BE2C (cell line): ENCODE results near the gene COL7A1.

Source experiments
- DNase-seq: peaks from one replicate; pipeline ENCODE4 v3.0.0-alpha.2; 2020
- H3K27me3 ChIP-seq: fragments of 250-450 bp; sonication (Bioruptor Pico); 2 replicates; pipeline ENCODE4 v1.5.1; 2020; ENCODE audit warnings: mild to moderate bottlenecking
- H3K36me3 ChIP-seq: fragments of 250-450 bp; sonication (Bioruptor Pico); 2 replicates; pipeline ENCODE4 v1.5.1; 2020; ENCODE audit warnings: mild to moderate bottlenecking
- H3K4me1 ChIP-seq: fragments of 250-450 bp; sonication (Bioruptor Pico); 2 replicates; pipeline ENCODE4 v1.5.1; 2020
- H3K4me3 ChIP-seq: 2 replicates; pipeline ENCODE4 v1.5.1; 2011; ENCODE audit warnings: low read depth, low read length
- H3K9me3 ChIP-seq: fragments of 250-450 bp; sonication (Bioruptor Pico); 2 replicates; pipeline ENCODE4 v1.5.1; 2020
- TF ChIP-seq, protein P1 (sequence below): IDR thresholded peaks from 2 replicates; pipeline ENCODE4 v1.5.1; 2012; ENCODE audit warnings: mild to moderate bottlenecking, low read depth, low read length

Gene COL7A1

DNA sequence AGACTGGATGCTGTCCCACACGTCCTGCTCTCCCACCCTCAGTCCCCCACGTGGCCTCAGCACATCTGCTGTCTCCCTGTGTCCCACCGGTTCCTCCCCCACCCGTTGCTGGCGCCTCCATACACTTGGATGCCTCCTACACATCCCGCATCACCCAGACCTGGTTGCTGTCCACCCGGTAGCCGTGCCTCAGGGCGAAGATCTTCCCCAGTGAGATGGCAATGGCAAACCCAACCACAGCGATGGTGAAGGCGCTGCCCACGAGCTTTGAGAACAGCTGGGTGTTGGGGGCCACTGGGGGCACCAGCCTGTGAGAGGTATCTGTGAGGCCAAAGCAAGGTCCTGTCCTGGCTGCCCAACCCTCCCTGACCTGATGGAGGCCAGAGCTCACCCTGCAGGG is 35.7 kb upstream of the COL7A1 start:
- no peaks in the 10 kb centered on the region for H3K27me3 ChIP-seq
- H3K36me3 ChIP-seq: no peaks in the 10 kb centered on the region
- H3K4me3 ChIP-seq: no peak overlapping the region
- no peak for DNase-seq
- TF ChIP-seq, protein P1, sequence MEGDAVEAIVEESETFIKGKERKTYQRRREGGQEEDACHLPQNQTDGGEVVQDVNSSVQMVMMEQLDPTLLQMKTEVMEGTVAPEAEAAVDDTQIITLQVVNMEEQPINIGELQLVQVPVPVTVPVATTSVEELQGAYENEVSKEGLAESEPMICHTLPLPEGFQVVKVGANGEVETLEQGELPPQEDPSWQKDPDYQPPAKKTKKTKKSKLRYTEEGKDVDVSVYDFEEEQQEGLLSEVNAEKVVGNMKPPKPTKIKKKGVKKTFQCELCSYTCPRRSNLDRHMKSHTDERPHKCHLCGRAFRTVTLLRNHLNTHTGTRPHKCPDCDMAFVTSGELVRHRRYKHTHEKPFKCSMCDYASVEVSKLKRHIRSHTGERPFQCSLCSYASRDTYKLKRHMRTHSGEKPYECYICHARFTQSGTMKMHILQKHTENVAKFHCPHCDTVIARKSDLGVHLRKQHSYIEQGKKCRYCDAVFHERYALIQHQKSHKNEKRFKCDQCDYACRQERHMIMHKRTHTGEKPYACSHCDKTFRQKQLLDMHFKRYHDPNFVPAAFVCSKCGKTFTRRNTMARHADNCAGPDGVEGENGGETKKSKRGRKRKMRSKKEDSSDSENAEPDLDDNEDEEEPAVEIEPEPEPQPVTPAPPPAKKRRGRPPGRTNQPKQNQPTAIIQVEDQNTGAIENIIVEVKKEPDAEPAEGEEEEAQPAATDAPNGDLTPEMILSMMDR: no peak
- H3K4me1 ChIP-seq: no peaks in the 10 kb centered on the region
- no peaks in the 10 kb centered on the region for H3K9me3 ChIP-seq

DNA sequence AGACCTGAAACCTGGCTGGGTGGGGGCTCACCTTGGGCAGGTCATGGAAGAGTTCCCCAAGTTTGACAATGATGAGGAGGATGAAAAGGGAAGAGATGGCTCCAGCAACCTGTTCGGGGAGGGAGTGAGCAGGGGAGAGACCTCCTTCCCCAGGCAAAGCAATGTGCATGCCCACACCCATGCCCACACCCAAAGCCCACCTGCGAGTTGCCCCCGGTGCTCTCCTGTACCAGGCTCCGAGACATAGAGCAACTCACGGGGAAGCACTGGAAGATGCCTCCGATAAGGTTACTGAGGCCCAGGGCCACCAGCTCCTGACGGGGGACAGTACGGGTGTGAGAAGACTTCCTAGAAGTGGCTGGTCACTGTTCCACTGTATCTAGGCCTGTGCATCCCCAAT is 35.3 kb upstream of the COL7A1 start:
- no peak for DNase-seq
- Histone ChIP-seq H3K36me3 (no peaks in the 10 kb centered on the region), H3K4me3 (no peak overlapping the region), H3K9me3 (no peaks in the 10 kb centered on the region), H3K27me3 (no peaks in the 10 kb centered on the region), H3K4me1 (no peaks in the 10 kb centered on the region)
- TF ChIP-seq, protein P1: no peak

DNA sequence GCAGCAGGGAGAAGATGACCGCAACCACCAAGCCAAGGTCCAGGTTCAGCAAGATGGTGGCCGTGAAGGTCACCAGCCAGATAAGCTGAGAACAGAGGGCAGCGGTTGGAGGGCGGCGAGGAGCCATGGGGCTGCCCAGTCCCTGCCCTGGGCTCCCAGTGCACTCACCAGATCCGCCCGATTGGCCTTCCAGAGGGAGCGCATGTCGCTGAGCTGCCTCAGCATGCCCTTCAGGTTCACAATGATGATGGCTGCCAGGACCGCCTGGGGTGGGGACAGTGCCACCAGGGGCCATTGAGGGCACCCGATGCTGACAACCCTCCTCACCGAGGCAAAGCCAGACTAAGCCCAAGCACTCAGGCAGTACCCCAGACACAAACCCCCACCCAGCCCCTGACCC is 34.8 kb upstream of the COL7A1 start:
- Histone ChIP-seq H3K36me3 (no peaks in the 10 kb centered on the region), H3K4me3 (no peak overlapping the region), H3K27me3 (no peaks in the 10 kb centered on the region), H3K9me3 (no peaks in the 10 kb centered on the region), H3K4me1 (no peaks in the 10 kb centered on the region)
- DNase-seq: no peak
- TF ChIP-seq, protein P1: no peak

DNA sequence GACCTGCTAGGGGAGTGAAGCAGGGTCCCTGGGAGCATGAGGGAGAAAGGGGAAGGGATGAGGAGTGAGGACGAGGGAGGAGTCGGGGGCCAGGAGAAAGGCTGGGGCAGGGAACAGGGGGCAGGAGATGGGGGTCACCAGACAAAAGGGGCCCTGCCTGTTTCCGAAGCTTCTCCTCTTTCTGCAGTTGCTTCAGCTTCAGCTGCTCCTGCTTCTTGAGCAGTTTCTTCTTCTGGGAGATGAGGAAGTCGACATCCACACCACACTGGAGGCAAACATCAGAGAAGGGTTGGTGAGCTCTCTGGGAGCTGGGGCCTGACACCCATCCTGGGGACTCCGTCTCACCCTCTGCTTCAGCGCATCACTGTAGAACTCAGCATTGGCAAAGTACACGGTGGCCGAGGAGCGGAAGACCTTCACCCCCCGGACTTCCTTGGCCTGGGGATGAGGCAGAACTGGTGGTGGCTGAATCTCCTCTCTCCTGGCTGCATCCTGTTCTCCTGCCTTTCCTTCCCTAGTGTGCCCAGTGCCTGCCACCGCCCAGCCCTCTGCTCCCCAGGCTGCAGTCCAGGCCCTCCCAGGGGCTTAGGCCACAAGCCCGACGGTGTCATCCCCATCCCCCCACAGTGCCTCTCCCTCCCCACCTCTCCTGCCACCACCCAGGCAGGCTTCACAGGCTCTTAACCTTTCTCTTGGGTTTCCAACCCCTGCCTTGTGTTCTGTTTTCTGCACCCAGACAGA is 33.3 kb upstream of the COL7A1 start:
- H3K4me3 ChIP-seq: no peak overlapping the region
- TF ChIP-seq, protein P1: no peak
- H3K4me1 ChIP-seq: no peaks in the 10 kb centered on the region
- H3K27me3 ChIP-seq: no peaks in the 10 kb centered on the region
- no peaks in the 10 kb centered on the region for H3K36me3 ChIP-seq
- no peaks in the 10 kb centered on the region for H3K9me3 ChIP-seq
- no peak for DNase-seq

DNA sequence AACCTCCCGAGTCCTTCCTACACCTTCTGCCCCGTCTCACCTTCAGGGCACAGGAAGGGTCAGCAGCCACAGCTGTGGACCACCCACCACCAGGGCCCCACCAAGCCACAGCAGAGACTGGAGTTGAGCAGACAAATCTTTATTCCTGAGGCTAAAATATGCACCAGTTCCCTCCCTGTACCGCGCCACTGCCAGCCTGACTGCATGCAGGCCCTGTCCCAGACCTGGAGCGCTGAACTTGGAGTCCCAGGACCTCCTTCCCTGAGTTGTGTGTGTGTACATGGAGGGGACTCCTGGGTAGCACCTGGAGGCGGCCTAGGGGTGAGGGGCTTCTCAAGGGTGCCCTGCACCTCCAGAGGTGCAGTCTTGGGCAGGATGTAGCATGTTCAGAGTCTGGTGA is 30.5 kb upstream of the COL7A1 start:
- H3K36me3 ChIP-seq: no peaks in the 10 kb centered on the region
- no peaks in the 10 kb centered on the region for H3K9me3 ChIP-seq
- TF ChIP-seq, protein P1: no peak
- H3K4me1 ChIP-seq: no peaks in the 10 kb centered on the region
- H3K27me3 ChIP-seq: no peaks in the 10 kb centered on the region
- H3K4me3 ChIP-seq: no peak overlapping the region
- no peak for DNase-seq

DNA sequence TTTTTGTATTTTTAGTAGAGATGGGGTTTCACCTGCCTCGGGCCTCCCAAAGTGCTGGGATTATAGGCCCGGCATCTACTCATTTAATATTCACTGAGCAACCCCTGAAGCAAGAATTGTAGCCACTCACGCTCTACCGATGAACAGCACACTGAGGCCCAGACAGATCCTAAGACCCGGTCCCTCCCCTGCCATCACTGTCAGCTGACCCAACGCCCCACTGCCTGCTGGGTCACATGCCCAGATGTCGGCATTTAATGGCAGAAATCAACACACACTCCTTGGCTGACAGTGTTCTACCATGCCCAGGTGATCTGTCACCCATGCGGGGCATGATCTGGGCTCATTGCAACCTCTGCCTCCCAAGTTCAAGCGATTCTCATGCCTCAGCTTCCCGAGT is 29.6 kb upstream of the COL7A1 start:
- TF ChIP-seq, protein P1: no peak
- no peaks in the 10 kb centered on the region for H3K27me3 ChIP-seq
- H3K36me3 ChIP-seq: no peaks in the 10 kb centered on the region
- no peak overlapping the region for H3K4me3 ChIP-seq
- H3K9me3 ChIP-seq: no peaks in the 10 kb centered on the region
- DNase-seq: no peak
- no peaks in the 10 kb centered on the region for H3K4me1 ChIP-seq
